ENCODE results near the gene OR5B3. TPM values are rescaled to one million over a fixed set of nuclear protein-coding genes. Genes with fewer than 3 reads are reported as not detected.

Gene OR5B3
- not detected in 2 replicates for total RNA-seq (2014; rRNA removed; shearing (Covaris generic))
- total RNA-seq (2022) = not detected in 2 replicates
- Bru-seq, nascent RNA = not detected
- percentile 18 among the genes with signal in this experiment for BruChase-seq, experiment 1, labeled RNA remaining after a 6-hour chase
- BruChase-seq, experiment 2, labeled RNA remaining after a 2-hour chase = not detected
- long read RNA-seq = 0 reads

GRCh38 chr11:58406774-58407173 is at the start of gene OR5B3:
OR5B3 (minus strand) TSS chr11:58406874; CDS start chr11:58403409, 3,465 bp downstream.
- H3K4me2 ChIP-seq (ENCODE audit: low read length) = no peak within 1 kb of the TSS
- ChIA-PET CTCF (ENCODE audit: unreplicated experiment) (no interaction called here), POLR2A (interaction anchor here (0.7 kb wide), 1 partner anchor 18 kb away, joined by 3 read pairs; no protein-coding TSS in a partner anchor)
- H3K9me3 ChIP-seq (ENCODE audit: low read length) = no peaks in the 10 kb centered on the region
- H3K4me3 ChIP-seq (ENCODE audit: low read depth, low read length, poor library complexity, severe bottlenecking) = no peak within 1 kb of the TSS
- no peak within 1 kb of the TSS for H3K27ac ChIP-seq (ENCODE audit: low read depth, low read length, poor library complexity, severe bottlenecking)
- no TSS peak for BruUV-seq (replicated peaks)
- TF ChIP-seq EZH2phosphoT487 (IDR thresholded peaks at IDR 0.05; ENCODE audit: borderline replicate concordance, low read depth, low read length) (no peak), CTCF (conservative IDR thresholded peaks at IDR 0.05; ENCODE audit: low read length) (no peak)
- H4K20me1 ChIP-seq (ENCODE audit: insufficient read depth, low read length) = no peaks in the 10 kb centered on the region
- no peaks in the 10 kb centered on the region for H3K4me1 ChIP-seq (ENCODE audit: insufficient read depth, low read length, poor library complexity, severe bottlenecking)
- DNase-seq (ENCODE audit: low spot score) = no peak
- H2AFZ ChIP-seq (ENCODE audit: low read length) = no peak within 1 kb of the TSS
- H3K79me2 ChIP-seq (ENCODE audit: insufficient read depth, low read depth, low read length) = no peaks in the 10 kb centered on the region
- H3K9me2 ChIP-seq (ENCODE audit: insufficient read depth, low read length) = no peaks in the 10 kb centered on the region
- intact Hi-C loops (cut with micrococcal nuclease; ENCODE audit: unreplicated experiment) = no loop called here
- H3K36me3 ChIP-seq (ENCODE audit: insufficient read depth, low read length) = no peaks in the 10 kb centered on the region

GRCh38 chr11:58451585-58451984 is 44.9 kb upstream of the OR5B3 start:
- H2AFZ ChIP-seq (ENCODE audit: low read length) = no peak overlapping the region

More at GRCh38 chr11:58451585-58451984, 44.9 kb upstream of the OR5B3 start:
- DNase-seq (ENCODE audit: low spot score) = no peak
- Histone ChIP-seq H3K36me3 (ENCODE audit: insufficient read depth, low read length) (no peaks in the 10 kb centered on the region), H3K4me1 (ENCODE audit: insufficient read depth, low read length, poor library complexity, severe bottlenecking) (no peaks in the 10 kb centered on the region), H3K9me2 (ENCODE audit: insufficient read depth, low read length) (no peaks in the 10 kb centered on the region), H3K4me2 (ENCODE audit: low read length) (no peak overlapping the region), H3K4me3 (ENCODE audit: low read depth, low read length, poor library complexity, severe bottlenecking) (no peak overlapping the region), H4K20me1 (ENCODE audit: insufficient read depth, low read length) (no peaks in the 10 kb centered on the region), H3K9me3 (ENCODE audit: low read length) (no peaks in the 10 kb centered on the region), H3K27ac (ENCODE audit: low read depth, low read length, poor library complexity, severe bottlenecking) (no peak overlapping the region), H3K79me2 (ENCODE audit: insufficient read depth, low read depth, low read length) (no peaks in the 10 kb centered on the region)
- POLR2A ChIA-PET = no interaction called here
- CTCF ChIA-PET (ENCODE audit: unreplicated experiment) = no interaction called here
- TF ChIP-seq CTCF (conservative IDR thresholded peaks at IDR 0.05; ENCODE audit: low read length) = no peak
- TF ChIP-seq EZH2phosphoT487 (IDR thresholded peaks at IDR 0.05; ENCODE audit: borderline replicate concordance, low read depth, low read length) = no peak
- no TSS peak for BruUV-seq (replicated peaks)
- intact Hi-C loops (cut with micrococcal nuclease; ENCODE audit: unreplicated experiment) = no loop called here
